Epithelial cell of esophagus (primary cell): ENCODE results near the gene DCTN3.

Experiments
- DNase-seq: peaks from one replicate; pipeline ENCODE4 v3.0.0; 2010; ENCODE audit warnings: low read depth
- H3K4me3 ChIP-seq: 2 replicates; pipeline ENCODE4 v1.5.1; 2011; ENCODE audit warnings: mild to moderate bottlenecking, low read length, control low read depth
- TF ChIP-seq, protein P1 (sequence below): IDR thresholded peaks from 2 replicates; pipeline ENCODE4 v1.5.1; 2011; ENCODE audit warnings: low read depth, mild to moderate bottlenecking, low read length, control low read depth, inconsistent platforms; ENCODE audit not compliant: insufficient read depth; ENCODE audit errors: missing control alignments

DCTN3 gene

DNA sequence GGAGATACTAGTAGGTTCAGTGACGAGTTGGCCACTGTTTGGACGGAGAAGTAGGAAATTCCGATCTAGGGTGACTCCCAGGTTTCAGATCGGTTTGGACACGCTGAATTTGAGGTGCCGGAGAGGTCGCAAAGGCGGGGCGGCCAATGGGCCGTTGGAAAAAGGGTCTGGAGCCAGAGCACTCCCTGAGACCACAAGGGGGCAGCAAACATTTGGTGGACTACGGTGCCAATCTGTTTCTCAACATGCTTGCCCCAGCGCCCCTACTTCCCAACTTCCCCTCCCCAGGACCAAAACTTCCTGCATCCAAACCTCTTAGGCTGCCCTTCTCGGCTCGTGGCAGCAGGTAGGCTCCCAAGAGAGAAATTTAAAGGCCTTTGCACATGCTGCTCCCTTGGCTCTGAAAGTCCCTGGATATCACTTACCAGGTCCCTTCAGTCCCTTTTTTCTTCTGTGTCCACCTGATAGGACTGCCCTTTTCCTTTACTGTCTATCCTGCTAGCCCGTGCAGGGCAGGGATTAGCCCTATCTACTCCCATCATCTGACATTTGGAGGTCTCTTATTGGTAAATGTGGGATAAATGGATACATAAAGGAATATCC lies 7.4 kb downstream of the DCTN3 start:
- peak; percentile 86 for DNase-seq
- TF ChIP-seq, protein P1, sequence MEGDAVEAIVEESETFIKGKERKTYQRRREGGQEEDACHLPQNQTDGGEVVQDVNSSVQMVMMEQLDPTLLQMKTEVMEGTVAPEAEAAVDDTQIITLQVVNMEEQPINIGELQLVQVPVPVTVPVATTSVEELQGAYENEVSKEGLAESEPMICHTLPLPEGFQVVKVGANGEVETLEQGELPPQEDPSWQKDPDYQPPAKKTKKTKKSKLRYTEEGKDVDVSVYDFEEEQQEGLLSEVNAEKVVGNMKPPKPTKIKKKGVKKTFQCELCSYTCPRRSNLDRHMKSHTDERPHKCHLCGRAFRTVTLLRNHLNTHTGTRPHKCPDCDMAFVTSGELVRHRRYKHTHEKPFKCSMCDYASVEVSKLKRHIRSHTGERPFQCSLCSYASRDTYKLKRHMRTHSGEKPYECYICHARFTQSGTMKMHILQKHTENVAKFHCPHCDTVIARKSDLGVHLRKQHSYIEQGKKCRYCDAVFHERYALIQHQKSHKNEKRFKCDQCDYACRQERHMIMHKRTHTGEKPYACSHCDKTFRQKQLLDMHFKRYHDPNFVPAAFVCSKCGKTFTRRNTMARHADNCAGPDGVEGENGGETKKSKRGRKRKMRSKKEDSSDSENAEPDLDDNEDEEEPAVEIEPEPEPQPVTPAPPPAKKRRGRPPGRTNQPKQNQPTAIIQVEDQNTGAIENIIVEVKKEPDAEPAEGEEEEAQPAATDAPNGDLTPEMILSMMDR, result peak; percentile 86
- H3K4me3 ChIP-seq, result peak overlapping the region; percentile 91

DNA sequence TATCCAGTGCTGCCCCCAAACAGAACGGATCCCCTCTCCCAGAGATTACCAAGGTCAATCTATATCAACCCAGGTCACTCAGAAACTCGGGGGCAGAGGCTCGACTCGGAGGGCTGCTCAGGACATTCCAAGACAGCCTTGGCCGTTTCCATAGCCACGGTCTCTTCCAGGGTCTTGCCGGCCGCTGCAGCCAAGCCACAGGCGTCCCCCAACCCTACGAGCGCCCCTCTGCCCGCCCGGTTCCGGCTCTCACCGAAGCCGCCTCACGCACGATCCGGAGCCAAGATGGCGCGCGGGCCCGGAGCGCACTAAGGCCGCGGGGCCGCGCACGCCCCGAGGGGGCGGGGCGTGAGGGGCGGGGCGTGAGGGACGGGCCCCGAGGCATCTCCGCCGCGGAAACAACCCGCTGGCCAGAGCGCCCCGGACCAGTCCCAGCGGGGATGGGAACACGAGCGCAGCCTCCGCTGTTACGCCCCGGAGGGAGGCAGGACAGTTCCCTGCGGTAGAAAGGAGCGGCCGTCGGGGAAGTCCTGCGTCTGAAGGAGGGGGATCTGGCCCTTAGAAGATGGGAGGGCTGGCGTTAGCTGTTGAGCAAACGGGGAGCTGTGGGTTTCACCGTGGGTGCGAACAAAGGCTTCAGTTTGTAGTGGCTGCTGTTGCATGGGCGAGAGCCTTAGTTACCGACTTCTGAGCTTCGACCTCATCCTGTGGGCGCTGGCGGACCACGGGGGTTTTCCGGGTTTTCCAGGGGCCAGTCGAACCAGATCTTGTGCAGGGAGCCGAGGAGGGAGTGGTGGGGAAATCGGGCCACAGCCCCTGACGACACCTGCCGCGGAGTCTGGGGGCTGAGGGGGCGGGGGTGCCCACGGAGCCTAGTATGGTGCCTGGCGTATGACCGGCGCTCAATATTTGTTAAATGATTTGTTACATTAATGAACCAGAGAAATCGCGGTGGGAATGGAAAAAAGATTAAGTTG lies 8.2 kb downstream of the DCTN3 start, which contains the start of gene RPP25L:
TSS of gene RPP25L (minus strand) at position 287 of the 977 bp plus-strand sequence. CDS start 801 bp downstream, outside the sequence.
- DNase-seq, result peak; percentile 80
- TF ChIP-seq, protein P1, result no peak
- peak within 1 kb of the TSS; percentile 91 for H3K4me3 ChIP-seq

DNA sequence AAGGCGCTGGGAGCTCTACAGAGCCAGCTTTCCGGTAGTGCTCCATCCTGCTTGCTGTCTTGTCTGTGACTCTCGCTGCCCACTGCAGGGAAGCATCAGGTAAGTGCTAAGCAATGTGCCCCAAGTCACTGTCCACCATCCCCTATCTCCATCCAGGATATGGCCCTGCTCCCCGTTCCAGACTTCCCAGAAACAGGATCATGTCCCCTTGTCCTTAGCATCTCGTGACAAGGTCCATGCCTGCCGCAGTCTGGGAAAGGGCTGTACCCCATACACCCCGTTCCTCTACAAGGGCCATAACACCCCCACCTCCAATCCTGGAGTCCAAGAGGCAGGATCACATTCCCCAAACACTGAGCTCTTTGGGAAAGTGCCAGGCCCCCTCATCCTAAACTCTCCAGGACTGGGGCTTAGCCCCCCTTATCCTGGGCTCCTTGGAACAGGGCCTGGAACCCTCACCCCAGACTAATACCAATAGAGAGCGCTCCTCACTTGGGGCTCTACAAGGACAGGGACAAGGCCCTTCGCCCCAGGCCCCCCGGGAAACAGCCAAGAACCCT lies 9.0 kb downstream of the DCTN3 start:
- peak overlapping the region; percentile 91 for H3K4me3 ChIP-seq
- DNase-seq, result no peak
- TF ChIP-seq, protein P1, result no peak

DNA sequence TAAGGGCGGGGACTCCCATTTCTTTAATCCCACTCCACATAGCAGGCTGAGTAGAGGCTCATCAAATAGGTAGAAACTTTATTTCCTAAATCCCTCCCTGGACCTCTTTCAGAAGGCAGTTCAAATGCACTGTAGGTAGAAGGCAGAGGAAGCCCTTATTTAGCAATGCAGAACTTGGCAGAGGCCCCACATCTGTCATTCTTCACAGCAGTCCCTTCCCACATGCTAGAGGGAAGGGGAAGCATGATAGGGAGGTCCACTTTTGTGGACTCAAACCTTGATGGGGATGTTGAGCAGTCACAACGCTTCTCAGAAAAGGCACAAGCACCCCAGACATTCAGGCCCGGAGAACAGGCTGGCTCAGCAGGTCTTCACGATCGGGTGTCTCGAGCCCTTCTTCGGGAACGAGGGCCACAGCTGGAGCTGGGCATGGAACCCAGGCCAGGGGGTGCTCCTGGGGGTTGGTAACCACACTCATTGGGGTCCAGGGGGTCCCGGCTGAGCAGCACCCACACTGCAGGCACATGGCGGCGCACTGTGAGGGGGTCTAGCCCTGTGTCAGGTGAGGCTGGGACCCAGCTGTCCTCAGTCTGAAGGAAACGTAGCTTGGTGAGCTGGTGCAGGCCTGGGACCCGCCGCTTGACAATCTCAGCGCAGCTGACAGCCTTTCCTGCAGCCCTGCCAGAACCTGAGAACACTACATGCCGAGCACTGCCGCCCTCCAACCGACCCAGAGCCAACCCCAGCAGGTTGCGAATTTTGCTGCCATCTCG lies 9.7 kb downstream of the DCTN3 start:
- peak overlapping the region; percentile 91 for H3K4me3 ChIP-seq
- no peak for DNase-seq
- TF ChIP-seq, protein P1, result no peak

DNA sequence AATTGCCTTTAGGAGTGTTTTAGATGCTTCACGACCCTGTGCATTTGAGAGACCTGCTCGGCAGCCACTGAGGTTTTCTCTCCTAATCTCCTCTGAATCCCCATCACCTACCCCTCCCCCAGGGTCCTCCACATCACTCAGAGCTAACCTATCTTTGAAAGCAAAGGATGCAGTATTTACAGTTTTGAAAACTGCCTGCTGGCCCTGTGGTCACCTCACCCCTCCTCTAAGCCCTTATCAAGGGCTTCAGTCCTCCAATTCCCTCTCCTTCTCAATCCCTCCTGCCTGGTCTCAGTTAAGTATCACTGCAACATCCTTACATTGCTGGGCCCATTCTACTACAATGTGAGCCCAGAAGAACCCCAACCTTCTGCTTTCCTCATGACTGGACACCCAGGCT lies 13.0 kb downstream of the DCTN3 start:
- H3K4me3 ChIP-seq, result no peak overlapping the region
- no peak for DNase-seq
- TF ChIP-seq, protein P1, result no peak

DNA sequence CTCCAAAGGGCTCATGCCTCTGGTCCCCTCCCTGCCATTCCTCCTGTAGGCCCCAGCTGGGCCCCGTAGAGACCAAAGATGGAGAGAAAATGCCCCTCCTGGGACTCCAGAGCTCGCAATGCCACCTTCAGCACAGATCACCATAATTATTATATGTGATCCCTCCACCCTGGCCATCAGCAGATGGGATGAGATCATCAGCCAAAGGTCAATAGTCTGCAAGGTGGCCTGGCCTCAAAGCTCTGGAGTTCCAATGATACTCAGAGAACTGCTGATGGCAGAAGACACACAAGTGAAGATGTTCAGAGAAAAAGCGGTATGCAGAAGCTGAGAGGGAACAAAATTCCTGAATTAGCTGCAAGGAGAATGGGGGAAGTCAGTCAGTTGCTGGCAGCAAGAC lies 13.4 kb downstream of the DCTN3 start:
- TF ChIP-seq, protein P1, result no peak
- no peak for DNase-seq
- no peak overlapping the region for H3K4me3 ChIP-seq
